GM23248 (cell line): ENCODE measurements around the gene ZFP57.

Experiments
- EZH2 ChIP-seq: fragments of 200-600 bp; sonication (generic); IDR thresholded peaks from 2 replicates; pipeline ENCODE4 v1.6.1; 2018; ENCODE audit warnings: antibody characterized with exemption, mild to moderate bottlenecking; ENCODE audit not compliant: insufficient read depth, poor library complexity, severe bottlenecking
- EZH2phosphoT487 ChIP-seq: fragments of 200-600 bp; sonication (generic); IDR thresholded peaks from 2 replicates; pipeline ENCODE4 v1.6.1; 2018; ENCODE audit warnings: antibody characterized with exemption, moderate library complexity, mild to moderate bottlenecking, low read depth; ENCODE audit not compliant: insufficient read depth

DNA sequence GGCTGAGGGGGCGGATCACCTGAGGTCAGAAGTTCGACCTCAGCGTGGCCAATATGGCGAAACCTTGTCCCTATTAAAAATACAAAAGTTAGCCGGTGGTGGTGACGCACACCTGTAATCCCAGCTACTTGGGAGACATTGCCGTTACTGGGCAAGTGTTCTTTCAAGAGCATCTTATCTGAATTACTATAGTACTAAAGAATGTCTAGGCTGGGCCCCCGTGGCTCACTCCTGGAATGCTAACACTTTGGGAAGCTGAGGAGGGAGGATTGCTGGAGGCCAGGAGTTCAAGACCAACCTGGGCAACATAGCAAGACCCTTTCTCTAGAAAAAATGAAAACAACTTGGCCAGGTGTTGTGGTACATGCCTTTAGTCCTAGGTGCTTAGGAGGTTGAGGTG is 859 bp upstream of the ZFP57 start:
- TF ChIP-seq EZH2, result no peak
- no peak for TF ChIP-seq EZH2phosphoT487
